ENCODE measurements around the gene KCTD6.

GRCh38 chr3:58478781-58479180 is 13.1 kb upstream of the KCTD6 start:
- TF ChIP-seq EZH2 (IDR thresholded peaks at IDR 0.05; ENCODE audit: insufficient read depth, low read length), result no peak
- TF ChIP-seq CTCF (IDR thresholded peaks at IDR 0.05; ENCODE audit: insufficient read depth, low read depth, low read length), result no peak

Data from astrocyte (in vitro differentiated cells and primary cell).